T-helper 22 cell (primary cell): ENCODE measurements around the gene CACNA1C.

Experiments used
- DNase-seq: peaks from one replicate; pipeline ENCODE4 v3.0.0-alpha.2; 2020; ENCODE audit warnings: low read depth

The CACNA1C gene

GRCh38 chr12:2205996-2206395 is 153.2 kb downstream of the CACNA1C start:
- no peak for DNase-seq

- DNase-seq: no peak
These were observed 156.2 kb downstream of the CACNA1C start for GRCh38 chr12:2208837-2209635.

GRCh38 chr12:2211119-2211518 is 158.3 kb downstream of the CACNA1C start:
- no peak for DNase-seq

- no peak for DNase-seq
These were observed 159.8 kb downstream of the CACNA1C start for GRCh38 chr12:2212537-2212936.

- DNase-seq: no peak
These were observed 160.4 kb downstream of the CACNA1C start for GRCh38 chr12:2212971-2213869.

- no peak for DNase-seq
These were observed 161.6 kb downstream of the CACNA1C start for GRCh38 chr12:2214411-2214810.

- DNase-seq: no peak
These were observed 163.1 kb downstream of the CACNA1C start for GRCh38 chr12:2215709-2216560.

- no peak for DNase-seq
These were observed 165.9 kb downstream of the CACNA1C start for GRCh38 chr12:2218706-2219105.

GRCh38 chr12:2221030-2221621 is 168.3 kb downstream of the CACNA1C start:
- DNase-seq: no peak

- no peak for DNase-seq
These were observed 169.9 kb downstream of the CACNA1C start for GRCh38 chr12:2222691-2223090.

- DNase-seq: no peak
These were observed 172.2 kb downstream of the CACNA1C start for GRCh38 chr12:2224961-2225360.

GRCh38 chr12:2225696-2226095 is 172.9 kb downstream of the CACNA1C start:
- no peak for DNase-seq

- no peak for DNase-seq
These were observed 173.9 kb downstream of the CACNA1C start for GRCh38 chr12:2226641-2227040.

- DNase-seq: no peak
These were observed 174.6 kb downstream of the CACNA1C start for GRCh38 chr12:2227360-2227759.

GRCh38 chr12:2228535-2228934 is 175.7 kb downstream of the CACNA1C start:
- DNase-seq: no peak

GRCh38 chr12:2229661-2230539 is 177.1 kb downstream of the CACNA1C start:
- no peak for DNase-seq

GRCh38 chr12:2231011-2231595 is 178.3 kb downstream of the CACNA1C start:
- DNase-seq: no peak

- no peak for DNase-seq
These were observed 179.2 kb downstream of the CACNA1C start for GRCh38 chr12:2231956-2232355.

GRCh38 chr12:2233034-2233433 is 180.2 kb downstream of the CACNA1C start:
- DNase-seq: no peak

GRCh38 chr12:2234091-2234490 is 181.3 kb downstream of the CACNA1C start:
- no peak for DNase-seq
